Bronchial epithelial cell (primary cell): Measurements from ENCODE around the gene TMEM17. TPM values are rescaled to one million over a fixed set of nuclear protein-coding genes. Genes with fewer than 3 reads are reported as not detected.
A peak's percentile ranks its signal among the peaks of the same experiment; 100 is the strongest.

Experiments used
- DNase-seq: peaks from one replicate; pipeline ENCODE4 v3.0.0-alpha.2; 2010; ENCODE audit warnings: low read depth
- FAIRE-seq: peaks from 2 replicates; lab custom pipeline; 2011; peaks lifted over from hg19 to GRCh38; lab: Jason Lieb, UNC
- H3K27me3 ChIP-seq: 2 replicates; pipeline ENCODE4 v1.5.1; 2011; ENCODE audit warnings: low read length; ENCODE audit not compliant: control insufficient read depth, insufficient read depth
- H3K36me3 ChIP-seq: 2 replicates; pipeline ENCODE4 v1.5.1; 2011; ENCODE audit warnings: low read length; ENCODE audit not compliant: control insufficient read depth, insufficient read depth
- H3K4me3 ChIP-seq: 2 replicates; pipeline ENCODE4 v1.5.1; 2011; ENCODE audit warnings: mild to moderate bottlenecking, low read depth, low read length, control low read depth
- total RNA-seq: library from RNA; depleted of rRNA; stranded (reverse); fragments of >200 nt; gene quantifications from 2 replicates; pipeline ENCODE4 v1.2.1, GENCODE V29; 2014
- TF ChIP-seq, protein P1 (sequence below): IDR thresholded peaks from 2 replicates; pipeline ENCODE4 v1.5.1; 2011; ENCODE audit warnings: mild to moderate bottlenecking, moderate library complexity, low read length, control low read depth, inconsistent platforms; ENCODE audit not compliant: insufficient read depth, severe bottlenecking

Gene TMEM17
- total RNA-seq, 1 donor from 2014 or later = 1.1 TPM

DNA sequence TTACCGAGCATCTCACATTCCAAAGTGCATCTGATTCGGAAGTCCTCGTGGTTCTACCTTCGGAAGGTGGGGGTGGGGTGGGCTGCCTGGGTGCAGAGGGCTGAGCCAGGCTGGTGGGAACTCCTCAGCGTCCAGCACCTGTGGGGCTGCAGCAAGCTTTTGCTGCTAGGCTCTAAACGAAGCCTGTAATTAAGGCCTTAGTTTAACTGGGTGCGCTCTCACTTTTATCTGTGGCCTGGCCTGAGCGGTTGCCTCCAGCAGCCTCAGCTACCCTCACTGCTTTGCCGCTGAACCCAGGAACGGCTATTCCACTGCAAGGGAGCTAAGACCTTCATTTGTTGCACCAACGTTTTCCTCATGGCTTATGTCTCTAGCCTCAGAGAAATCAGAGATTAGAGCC lies 48.4 kb downstream of the TMEM17 start:
- H3K4me3 ChIP-seq = peak overlapping the region; percentile 53
- TF ChIP-seq, protein P1, sequence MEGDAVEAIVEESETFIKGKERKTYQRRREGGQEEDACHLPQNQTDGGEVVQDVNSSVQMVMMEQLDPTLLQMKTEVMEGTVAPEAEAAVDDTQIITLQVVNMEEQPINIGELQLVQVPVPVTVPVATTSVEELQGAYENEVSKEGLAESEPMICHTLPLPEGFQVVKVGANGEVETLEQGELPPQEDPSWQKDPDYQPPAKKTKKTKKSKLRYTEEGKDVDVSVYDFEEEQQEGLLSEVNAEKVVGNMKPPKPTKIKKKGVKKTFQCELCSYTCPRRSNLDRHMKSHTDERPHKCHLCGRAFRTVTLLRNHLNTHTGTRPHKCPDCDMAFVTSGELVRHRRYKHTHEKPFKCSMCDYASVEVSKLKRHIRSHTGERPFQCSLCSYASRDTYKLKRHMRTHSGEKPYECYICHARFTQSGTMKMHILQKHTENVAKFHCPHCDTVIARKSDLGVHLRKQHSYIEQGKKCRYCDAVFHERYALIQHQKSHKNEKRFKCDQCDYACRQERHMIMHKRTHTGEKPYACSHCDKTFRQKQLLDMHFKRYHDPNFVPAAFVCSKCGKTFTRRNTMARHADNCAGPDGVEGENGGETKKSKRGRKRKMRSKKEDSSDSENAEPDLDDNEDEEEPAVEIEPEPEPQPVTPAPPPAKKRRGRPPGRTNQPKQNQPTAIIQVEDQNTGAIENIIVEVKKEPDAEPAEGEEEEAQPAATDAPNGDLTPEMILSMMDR = no peak
- FAIRE-seq (no peak), DNase-seq (no peak)
- no peaks in the 10 kb centered on the region for H3K27me3 ChIP-seq
- no peaks in the 10 kb centered on the region for H3K36me3 ChIP-seq

- peak; percentile 81 for DNase-seq
- TF ChIP-seq, protein P1 = peak; percentile 89
- Histone ChIP-seq H3K36me3 (no peaks in the 10 kb centered on the region), H3K27me3 (no peaks in the 10 kb centered on the region), H3K4me3 (peak overlapping the region; percentile 53)
- no peak for FAIRE-seq
Measured at GRCh38 chr2:62456721-62457539, 49.1 kb downstream of the TMEM17 start.

- Histone ChIP-seq H3K27me3 (no peaks in the 10 kb centered on the region), H3K4me3 (no peak overlapping the region), H3K36me3 (no peaks in the 10 kb centered on the region)
- DNase-seq (no peak), FAIRE-seq (no peak)
- TF ChIP-seq, protein P1 = no peak
Measured at GRCh38 chr2:62455957-62456692, 49.9 kb downstream of the TMEM17 start.

GRCh38 chr2:62453955-62454354 lies 52.0 kb downstream of the TMEM17 start:
- H3K36me3 ChIP-seq = no peaks in the 10 kb centered on the region
- DNase-seq (no peak), FAIRE-seq (no peak)
- no peak overlapping the region for H3K4me3 ChIP-seq
- TF ChIP-seq, protein P1 = no peak
- no peaks in the 10 kb centered on the region for H3K27me3 ChIP-seq

GRCh38 chr2:62452701-62453454 lies 53.1 kb downstream of the TMEM17 start:
- Histone ChIP-seq H3K27me3 (no peaks in the 10 kb centered on the region), H3K4me3 (no peak overlapping the region), H3K36me3 (no peaks in the 10 kb centered on the region)
- peak; percentile 81 for DNase-seq
- FAIRE-seq = peak; percentile 47
- TF ChIP-seq, protein P1 = no peak
